ENCODE data around the gene TDG.
A peak's percentile ranks its signal among the peaks of the same experiment; 100 is the strongest.

The TDG gene

GRCh38 chr12:103965590-103966504, at the start of gene TDG:
TDG (plus strand) TSS chr12:103965872; CDS start chr12:103966038, 166 bp downstream.
- peak; percentile 98 for DNase-seq

DNA sequence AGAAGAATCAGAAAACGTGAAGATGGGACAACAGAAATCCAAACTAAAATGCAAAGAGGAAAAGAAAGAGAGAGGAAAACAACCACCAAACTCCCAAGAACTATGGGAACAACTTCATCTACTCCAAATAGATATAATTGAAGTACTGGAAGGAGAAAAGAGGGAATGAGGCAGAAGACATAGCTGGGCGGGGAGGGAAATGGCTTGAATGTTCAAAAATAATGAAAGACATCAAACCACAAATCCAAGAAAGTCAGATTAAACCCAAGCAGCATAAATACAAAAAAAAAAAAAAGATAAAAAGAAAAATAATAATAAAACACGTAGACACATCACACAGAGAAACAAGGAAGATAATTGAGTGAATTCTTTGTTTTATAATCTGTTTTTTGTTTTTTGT, 47.8 kb upstream of the TDG start:
- no peak for DNase-seq

DNA sequence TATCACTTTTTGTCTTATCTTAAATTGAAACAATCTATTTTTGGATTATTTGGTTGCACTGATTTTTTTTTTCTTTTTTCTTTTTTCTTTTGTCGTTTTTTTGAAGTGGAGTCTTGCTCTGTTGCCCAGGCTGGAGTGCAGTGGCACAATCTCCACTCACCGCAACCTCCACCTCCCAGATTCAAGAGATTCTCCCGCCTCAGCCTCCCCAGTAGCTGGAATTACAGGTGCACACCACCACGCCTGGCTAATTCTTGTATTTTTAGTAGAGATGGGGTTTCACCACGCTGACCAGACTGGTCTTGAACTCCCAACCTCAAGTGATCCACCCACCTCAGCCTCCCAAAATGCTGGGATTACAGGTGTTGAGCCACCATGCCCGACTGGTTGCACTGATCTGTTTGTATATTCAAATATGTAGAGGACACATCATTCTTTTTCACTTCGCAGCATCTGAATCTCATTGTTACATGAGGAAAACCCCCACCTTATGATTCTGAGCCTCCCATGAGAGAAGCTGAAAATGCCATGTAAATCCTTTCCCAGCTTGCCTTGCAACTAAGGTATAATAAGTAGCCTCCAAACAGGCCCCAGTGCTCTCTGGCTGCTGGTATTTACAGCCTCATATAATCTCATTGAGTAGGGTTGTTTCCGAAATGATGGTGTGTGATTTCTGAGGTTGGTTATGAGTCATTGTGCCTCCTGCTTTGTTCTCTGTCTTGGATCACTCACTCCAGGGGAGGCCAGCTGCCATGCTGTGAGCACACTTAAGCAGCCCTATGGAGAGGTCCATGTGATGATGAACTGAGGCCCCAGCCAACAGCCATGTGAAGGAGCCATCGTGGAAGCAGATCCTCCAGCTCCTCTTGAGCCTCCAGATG, 40.7 kb upstream of the TDG start:
- DNase-seq: peak; percentile 60

DNA sequence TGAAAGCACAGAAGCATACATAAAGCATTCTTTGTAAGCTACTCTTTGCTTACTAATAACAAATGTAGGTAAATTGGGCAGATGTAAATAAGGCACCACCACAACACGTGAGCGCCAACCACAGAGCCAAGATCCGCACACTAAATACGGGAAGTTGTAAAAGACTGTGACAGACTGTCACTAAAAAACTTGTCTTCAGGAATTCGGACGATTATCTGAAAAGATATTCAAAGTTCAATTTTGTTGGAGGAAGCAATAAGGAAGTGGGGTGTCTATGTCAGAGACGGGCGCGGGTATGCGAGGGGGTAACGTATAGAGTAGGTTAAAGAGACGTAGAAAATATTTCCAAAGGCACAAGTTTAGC, 37.0 kb upstream of the TDG start:
- DNase-seq: no peak

GRCh38 chr12:103929046-103929783, 36.5 kb upstream of the TDG start:
- peak; percentile 71 for DNase-seq

DNA sequence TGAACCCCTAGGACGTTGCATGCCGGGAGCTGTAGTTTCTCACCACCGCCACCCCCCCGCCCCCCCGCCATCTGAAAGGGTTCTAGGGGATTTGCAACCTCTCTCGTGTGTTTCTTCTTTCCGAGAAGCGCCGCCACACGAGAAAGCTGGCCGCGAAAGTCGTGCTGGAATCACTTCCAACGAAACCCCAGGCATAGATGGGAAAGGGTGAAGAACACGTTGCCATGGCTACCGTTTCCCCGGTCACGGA, 36.0 kb upstream of the TDG start:
- DNase-seq: peak; percentile 94

DNA sequence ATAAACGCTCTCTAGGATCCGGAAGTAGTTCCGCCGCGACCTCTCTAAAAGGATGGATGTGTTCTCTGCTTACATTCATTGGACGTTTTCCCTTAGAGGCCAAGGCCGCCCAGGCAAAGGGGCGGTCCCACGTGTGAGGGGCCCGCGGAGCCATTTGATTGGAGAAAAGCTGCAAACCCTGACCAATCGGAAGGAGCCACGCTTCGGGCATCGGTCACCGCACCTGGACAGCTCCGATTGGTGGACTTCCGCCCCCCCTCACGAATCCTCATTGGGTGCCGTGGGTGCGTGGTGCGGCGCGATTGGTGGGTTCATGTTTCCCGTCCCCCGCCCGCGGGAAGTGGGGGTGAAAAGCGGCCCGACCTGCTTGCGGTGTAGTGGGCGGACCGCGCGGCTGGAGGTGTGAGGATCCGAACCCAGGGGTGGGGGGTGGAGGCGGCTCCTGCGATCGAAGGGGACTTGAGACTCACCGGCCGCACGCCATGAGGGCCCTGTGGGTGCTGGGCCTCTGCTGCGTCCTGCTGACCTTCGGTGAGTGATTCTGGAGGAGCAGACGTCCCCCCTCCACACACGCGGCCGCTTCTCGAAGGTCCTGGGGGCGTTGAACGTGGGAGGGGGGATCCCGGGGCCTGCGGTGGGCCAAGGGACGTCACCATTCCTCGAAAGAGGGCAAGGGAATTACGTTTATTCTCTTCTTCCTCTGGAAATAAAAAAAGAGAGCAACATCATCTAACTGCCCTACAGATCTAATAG, 35.5 kb upstream of the TDG start, which contains the start of gene HSP90B1:
Gene HSP90B1 (plus strand): TSS at position 377 of the 753 bp plus-strand sequence. CDS start 106 bp downstream, at position 483.
- DNase-seq: peak; percentile 100

DNA sequence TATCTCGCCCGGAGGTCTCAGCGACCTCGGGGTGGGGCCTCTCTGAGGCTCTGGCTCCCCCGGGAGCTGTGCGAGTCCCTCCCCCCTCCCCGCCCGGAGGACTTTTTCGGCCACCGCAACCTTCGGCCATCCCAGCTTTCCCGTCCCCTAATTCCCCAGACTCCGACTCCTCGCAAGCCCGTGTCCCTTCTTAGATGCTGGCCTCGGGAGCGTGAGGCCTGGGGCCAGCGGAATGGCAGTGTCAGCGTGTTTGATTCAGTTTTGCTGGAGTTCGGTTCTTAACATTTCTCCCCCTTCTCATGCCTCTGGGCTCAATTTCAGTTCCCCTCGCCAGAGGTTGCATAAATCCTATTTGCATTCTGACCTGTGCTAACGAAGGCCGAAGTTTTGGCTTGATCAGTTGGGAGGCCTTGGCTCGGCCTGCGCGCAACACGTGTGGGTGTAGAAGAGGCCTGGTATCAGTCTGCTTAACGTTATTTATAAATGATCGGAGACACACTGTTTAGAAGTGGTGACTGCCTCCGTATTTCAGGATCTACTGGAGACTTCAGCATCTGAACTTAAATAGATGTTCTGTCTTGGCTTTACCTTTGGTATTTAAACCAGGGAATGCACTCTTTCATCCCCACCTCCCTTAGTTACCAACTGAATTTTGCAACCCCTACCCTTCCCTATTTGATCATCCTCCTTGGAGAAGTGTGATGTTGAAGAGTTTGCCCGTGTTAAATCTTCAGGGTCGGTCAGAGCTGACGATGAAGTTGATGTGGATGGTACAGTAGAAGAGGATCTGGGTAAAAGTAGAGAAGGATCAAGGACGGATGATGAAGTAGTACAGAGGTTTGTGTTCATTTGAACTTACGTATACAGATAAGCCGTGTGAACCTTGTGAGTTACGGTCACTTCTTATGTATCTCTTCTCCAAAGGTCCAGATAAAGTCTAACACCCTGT, 34.6 kb upstream of the TDG start:
- DNase-seq: no peak

DNA sequence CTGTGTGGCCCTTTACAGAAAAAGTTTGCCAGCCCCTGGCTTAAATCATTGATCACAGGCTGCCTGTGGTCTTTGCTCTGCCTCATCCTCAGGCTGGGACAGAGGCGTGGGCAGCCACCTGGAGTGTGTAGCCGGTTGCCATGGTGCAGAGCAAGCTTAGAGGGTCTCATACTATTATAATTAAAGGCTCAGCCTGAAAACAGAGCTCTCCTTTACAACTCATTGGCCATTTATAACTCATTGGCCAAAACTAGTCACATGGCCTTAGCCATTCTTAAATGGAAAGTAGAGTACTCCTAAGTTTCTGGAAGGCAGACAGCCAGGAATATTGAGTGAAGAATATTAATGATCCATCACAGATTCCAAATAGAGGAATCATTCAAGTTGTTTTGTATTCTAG, 32.4 kb upstream of the TDG start:
- DNase-seq: no peak

GRCh38 chr12:103936679-103937078, 29.0 kb upstream of the TDG start:
- no peak for DNase-seq

- DNase-seq: no peak
Observed at GRCh38 chr12:103944964-103945363, 20.7 kb upstream of the TDG start.

- no peak for DNase-seq
Observed at GRCh38 chr12:103947871-103948555, 17.7 kb upstream of the TDG start.

DNA sequence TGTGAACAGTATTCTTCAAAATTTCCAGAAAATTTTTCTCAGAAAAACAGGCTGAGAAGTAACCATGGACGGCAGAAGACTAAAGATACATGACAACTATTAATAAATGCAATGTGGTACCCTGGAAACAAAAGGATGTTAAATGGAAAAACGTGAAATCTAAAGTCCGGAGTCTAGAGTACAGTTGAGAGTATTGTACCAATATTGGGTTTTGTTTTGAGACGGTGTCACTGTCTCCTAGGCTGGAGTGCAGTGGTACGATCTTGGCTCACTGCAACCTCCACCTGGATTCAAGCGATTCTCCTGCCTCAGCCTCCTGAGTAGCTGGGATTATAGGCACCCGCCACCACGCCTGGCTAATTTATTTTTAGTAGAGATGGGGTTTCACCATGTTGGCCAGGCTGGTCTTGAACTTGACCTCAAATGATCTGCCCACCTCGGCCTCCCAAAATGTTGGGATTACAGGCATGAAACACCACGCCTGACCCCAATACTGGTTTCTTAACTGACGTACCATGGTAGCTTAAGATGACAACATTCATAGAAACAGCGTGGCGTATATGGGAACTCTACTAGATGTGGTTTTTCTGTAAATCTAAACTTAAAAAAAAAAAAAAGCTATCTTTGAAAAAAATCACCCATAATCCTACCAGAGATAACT, 16.8 kb upstream of the TDG start:
- DNase-seq: no peak

DNA sequence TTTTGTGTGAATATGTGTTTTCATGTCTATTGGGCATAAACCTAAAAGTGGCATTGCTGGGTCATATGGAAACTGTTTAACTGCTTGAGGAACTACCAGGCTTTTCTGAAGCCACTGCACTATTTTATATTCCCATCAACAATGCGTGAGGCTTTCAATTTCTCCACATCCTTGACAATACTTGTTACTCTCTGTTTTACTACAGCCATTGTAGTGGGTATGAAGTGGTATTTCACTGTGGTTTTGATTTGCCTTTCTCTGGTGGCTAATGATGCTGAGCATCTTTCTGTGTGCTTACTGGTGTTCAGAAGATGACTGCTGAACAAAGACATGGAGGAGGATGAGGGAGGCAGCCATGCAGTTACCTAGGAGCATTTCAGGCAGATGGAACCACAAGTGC, 13.2 kb upstream of the TDG start:
- DNase-seq: no peak

DNA sequence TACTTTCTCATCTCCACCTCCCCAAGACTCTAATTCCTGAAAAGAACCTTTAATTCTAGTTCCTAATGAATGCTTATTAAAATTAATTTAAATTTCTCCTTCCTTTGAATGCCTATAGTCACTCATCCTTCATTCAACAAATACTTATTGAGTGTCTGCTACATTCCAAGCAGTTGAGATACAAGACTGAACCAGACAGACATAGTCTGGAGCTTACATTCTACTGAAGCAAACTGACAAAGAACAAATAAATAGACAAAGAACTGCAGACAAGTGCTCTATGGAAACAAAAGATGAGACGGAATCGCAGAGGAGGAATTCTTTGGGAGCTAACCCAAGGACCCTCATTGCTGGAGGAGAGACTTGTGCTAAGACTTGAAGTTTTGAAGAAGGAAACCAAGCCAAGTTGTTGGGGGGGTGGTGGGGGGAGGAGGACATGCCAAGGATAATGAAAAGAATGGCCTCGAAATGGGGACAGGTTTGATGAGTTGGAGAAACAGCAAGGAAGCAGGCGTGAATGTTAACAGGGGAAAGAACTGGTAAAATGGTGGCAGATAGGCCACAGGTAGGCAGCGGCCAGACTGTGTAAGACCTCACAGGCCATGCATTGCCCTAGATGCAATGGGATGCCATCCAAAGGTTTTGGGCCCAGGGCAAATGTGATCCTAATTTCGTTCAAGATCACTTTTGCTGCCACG, 9.7 kb upstream of the TDG start:
- DNase-seq: no peak

GRCh38 chr12:103956509-103957027, 9.1 kb upstream of the TDG start:
- no peak for DNase-seq

- DNase-seq: no peak
Observed at GRCh38 chr12:103957865-103958388, 7.7 kb upstream of the TDG start.

DNA sequence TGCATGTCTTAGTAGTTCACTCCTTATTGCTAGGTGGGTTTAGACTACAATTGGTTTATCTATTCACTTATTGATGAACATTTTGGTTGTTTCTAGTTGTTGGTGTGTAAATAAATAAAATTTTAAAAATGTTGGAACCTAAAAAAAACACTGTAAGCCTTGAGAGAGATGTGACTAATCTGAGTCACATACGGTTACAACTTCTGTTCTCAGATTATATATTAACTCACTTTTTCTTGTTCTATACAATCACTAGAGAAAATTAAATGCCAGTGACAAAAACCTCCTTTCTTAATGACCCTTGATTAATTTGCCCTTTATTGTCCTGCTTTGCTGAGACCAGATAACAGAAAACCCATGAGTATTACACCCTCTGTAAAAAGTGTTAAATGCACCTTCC, 7.1 kb upstream of the TDG start:
- DNase-seq: no peak

DNA sequence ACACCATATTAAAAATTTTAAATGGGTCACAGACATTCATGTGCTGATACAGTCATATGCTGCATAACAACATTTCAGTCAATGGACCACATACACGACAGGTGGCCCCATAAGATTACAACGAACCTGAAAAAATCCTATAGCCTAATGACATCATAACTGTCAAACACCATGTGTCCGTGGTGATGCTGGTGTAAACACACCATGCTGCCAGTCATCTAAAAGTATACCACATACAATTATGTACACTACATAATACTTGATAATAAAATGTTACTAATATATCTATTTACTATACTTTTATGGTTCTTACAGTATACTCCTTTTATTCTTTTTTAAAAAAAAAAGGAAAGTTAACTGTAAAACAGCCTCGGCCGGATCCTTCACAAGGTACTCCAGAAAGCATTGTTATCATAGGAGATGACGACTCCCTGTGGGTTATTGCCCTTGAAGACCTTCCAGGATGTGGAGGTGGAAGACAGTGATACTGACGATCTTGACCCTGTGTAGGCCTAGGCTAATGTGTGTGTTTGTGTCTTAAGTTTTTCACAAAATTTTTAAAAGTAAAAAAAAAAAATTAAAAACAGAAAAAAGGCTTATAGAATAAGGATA, 5.0 kb upstream of the TDG start:
- no peak for DNase-seq

Measured in NCI-H2029 (cell line).